ENCODE results near the gene GEMIN7.

GEMIN7 gene

GRCh38 chr19:45090034-45090433 lies 11.0 kb downstream of the GEMIN7 start:
- DNase-seq (ENCODE audit: low read depth in 3 of 3): no peak

DNA sequence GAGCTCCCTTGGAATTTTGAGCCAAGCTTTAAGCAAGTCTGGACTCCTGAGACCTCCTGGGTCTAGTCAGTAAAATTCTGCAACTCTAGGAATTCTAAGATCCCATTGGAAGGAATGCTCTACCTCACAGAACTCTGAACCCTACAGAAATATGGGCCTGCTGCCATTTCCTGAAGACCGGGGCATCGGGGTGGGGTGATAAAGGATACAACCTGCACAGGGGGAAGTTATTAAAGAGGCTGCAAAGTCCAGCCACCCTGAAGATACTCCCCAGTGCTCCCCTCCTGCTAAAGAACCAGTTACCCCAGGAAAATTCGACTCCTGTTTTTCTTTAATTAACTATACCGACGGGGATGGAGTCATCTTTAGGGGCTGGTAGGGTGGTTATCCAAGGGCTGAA lies 11.5 kb downstream of the GEMIN7 start:
- no peak for DNase-seq (ENCODE audit: low read depth in 3 of 3)

DNA sequence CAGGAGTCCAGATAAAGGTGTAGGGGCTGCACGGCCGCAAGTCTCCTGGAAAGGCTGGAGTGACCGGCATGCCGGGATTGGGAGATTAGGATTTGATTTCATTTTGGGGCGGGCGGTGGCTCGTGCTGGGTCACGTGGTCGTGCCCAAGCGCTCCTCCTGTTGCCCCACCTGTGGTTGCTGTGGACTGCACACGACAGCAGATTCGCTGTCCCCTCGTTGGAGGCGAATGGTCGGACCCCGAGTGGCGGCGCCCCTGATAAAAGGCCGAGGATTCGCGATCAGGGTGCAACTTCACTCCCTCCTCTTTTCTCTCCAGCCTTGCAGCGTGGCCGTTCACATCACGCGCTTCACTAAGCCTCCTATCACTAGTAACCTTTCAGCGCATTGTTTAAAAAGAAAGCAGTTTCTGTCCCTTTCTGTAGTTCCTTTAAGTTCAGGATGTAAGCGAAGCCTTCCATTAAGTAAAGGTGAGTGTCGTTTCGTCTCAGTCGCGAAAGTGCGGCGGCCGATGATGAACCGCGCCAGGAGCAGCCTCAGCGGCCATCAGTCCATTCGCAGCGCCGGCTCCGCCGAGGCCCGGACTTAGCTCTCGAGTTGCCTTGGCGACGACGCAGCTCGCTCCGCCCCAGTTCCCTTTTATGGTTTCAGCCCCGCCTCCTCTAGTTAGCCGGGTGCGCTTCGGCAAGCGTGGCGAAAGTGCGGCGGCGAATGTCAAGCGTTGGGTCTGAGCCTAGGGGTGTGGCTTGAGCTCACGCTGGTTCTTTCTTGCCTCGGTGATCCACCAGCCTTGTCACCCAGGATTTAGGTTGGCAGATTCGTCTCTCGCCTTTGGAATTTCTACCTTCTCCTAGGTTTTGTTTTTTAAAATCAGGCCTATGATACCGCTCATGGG lies 12.2 kb downstream of the GEMIN7 start:
- DNase-seq (ENCODE audit: low read depth in 3 of 3): peak; percentile 92 to 96 (median 94)

GRCh38 chr19:45092747-45093678 lies 14.0 kb downstream of the GEMIN7 start, which contains the start of gene PPP1R37:
TSS of gene PPP1R37 (plus strand) at chr19:45093179. CDS start at chr19:45093326, 147 bp downstream.
- DNase-seq (ENCODE audit: low read depth in 3 of 3): peak; percentile 79 to 88 (median 87)

DNA sequence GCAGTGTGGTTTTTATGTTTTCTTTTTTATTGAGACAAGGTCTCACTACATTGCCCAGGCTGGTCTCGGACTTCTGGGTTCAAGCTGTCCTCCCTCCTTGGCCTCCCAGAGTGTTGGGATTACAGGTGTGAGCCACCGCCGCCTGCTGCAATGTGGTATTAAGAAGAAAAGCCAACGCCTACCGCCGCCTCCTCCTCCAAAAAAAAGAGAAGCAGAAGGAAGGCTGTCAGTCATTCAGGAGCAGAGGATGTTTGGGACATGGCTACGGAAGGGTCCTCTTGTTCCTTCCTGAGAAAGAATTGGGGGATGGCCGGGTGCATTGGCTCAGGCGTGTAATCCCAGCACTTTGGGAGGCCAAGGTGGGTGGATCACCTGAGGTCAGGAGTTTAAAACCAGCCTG lies 15.1 kb downstream of the GEMIN7 start:
- no peak for DNase-seq (ENCODE audit: low read depth in 3 of 3)

- DNase-seq (ENCODE audit: low read depth in 3 of 3): no peak
Observed at GRCh38 chr19:45094707-45095106, 15.6 kb downstream of the GEMIN7 start.

GRCh38 chr19:45095496-45096413 lies 16.7 kb downstream of the GEMIN7 start:
- DNase-seq (ENCODE audit: low read depth in 3 of 3): no peak

DNA sequence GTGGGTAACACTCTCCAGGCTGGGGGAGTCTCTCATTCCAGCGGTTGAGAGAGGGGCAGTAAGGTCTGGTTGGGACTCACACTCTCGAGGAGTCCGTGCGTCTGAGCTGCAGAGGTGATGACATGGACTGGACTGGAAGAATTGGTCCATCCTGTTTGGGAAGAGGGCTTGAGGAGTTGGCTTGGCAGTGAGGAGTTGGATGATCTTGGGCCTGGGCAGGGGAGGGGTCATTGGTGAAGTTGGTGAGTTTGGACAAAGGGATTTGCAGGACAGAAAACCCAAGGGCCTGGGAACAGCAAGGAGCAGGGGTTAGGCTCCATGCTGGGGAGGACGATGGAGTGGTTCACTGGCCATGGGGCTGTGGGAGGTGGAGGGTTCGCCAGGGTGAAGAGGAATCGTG lies 17.6 kb downstream of the GEMIN7 start:
- DNase-seq (ENCODE audit: low read depth in 3 of 3): no peak

DNA sequence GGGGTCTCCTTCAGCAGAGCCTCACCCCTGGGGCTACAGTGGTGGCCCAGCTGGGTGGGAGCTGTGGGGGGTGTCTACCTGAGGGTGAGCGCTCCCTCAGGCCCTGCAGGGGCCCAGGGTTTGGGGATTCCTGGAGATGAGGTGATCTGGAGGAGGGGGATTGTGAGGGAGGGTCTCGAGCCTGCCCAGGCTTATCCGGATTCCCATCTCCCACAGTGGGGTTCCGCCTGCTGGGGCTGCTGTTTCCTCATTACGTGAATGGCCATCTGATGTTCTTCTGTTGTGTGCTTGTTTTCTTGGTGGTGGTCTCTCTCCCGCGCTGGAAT lies 18.4 kb downstream of the GEMIN7 start:
- DNase-seq (ENCODE audit: low read depth in 3 of 3): no peak

DNA sequence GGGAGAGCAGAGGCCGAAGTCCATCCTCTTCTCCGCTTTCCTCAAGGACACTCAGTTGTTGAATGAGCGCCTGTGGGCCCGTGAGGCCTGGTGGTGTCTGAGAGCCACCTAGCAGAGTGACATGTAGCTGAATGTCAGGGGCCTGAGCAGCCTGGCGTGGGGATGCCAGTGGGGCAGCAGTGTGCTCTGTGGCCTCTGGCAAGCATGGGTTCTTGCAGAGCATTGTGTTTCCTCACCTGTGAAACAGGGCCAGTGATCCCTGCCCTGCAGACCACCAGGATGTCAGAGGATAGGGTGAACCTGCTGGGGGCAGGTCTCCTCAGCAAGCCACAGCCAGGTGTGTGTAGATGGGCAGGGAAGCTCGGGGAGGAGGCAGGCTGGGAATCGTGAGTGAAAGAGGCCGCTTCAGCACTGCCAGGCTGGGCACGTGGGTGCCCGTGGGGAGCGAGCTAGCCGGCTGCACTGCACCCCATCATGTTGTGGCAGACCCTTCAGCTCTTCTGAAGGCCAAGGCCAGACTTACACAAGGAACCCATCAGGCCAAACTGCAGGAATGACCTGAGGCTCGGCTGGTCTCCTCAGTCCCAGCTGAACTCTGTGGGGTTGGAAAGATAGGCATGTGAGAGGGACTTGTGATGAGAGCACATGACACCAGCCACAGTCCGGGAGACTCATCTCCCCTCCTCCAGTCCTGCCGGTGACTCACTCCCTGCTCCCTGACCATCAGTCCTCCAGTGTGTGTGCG lies 18.9 kb downstream of the GEMIN7 start:
- DNase-seq (ENCODE audit: low read depth in 3 of 3): no peak

DNA sequence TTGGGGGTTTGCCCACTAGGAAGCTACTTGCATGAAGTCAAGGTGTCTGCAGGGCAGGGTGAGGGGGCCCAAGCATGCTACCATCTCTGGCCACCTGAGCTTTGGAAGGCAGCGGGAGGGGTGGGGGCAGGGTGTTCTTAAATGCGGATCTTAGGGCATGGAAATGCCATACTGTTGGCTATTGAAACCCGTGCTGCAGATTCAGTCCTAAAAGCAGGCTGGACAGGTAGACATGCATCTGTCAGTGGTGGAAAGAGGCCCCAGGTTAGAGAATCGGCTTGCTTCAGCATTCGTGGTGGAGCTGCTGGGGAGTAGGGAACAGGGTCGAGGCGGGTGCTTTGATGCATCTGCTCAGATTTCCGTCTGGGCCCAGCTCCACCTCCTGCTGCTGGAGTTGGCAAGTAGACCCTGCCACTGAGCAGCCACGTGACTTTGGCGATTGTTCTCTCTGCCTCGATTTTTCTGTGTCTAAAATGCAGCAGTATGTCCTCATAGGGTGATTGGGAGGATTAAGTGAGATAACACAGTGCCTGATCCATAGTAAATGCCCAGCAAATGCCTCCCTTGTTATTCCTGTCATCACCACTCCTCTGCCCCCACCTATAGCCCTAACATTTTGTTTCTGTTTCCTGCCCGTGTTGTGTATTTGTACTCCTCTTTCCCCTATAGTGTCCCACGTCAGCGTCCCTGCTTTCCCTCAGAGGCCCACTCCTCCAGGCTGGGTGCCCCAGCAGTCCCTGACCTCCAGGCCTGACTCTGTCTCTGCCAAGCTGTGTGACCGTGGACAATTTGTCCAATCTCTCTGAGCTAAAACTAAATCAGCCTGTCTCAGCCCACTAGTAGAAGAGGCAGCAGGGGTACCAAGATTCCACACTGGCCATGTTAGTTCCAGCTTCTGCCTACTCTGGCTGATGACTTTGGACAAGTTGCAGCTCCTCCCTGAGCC lies 19.7 kb downstream of the GEMIN7 start:
- no peak for DNase-seq (ENCODE audit: low read depth in 3 of 3)

- no peak for DNase-seq (ENCODE audit: low read depth in 3 of 3)
Observed at GRCh38 chr19:45099467-45100191, 20.6 kb downstream of the GEMIN7 start.

- DNase-seq (ENCODE audit: low read depth in 3 of 3): no peak
Observed at GRCh38 chr19:45100201-45100600, 21.1 kb downstream of the GEMIN7 start.

- DNase-seq (ENCODE audit: low read depth in 3 of 3): no peak
Observed at GRCh38 chr19:45100846-45101252, 21.8 kb downstream of the GEMIN7 start.

DNA sequence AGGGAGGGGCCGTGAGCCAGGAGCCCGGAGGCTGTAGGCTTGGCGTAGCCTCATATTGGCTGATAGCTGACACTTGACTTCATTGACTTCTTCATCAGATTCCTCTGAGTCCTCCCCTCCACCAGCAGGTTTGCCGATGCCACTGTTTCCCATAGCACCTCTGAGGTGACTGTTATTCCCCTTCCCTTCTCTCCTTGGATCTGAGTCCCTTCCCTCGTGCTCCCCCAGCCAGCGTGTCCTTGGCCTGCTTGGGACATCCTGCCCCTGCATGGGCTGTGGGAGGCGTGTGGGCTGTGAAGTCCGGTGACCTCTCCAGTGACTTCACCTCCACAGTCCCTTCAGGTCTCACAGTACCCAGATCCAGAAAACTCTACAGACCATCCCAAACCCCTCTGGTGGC lies 22.7 kb downstream of the GEMIN7 start:
- no peak for DNase-seq (ENCODE audit: low read depth in 3 of 3)

GRCh38 chr19:45102481-45102880 lies 23.4 kb downstream of the GEMIN7 start:
- DNase-seq (ENCODE audit: low read depth in 3 of 3): no peak

DNA sequence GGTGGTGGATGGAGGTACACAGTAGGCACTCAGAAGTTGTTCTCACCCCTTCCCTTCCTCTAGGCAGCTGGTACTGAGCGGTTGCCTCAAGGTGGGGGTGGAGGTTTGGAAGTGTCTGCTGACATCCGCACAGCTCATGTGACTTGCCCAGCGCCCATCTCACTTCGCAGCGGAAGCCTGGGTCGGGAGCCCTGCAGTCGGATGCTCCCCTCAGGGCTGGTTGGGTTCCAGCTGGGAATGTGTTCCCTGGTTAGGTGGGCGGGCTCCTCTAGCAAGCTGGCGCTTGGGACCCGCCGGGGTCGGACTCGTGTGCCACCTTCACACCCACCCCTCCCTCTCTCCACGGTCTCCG lies 24.1 kb downstream of the GEMIN7 start:
- peak in 1 of 3 donors; percentile 24 for DNase-seq (ENCODE audit: low read depth in 3 of 3)

- DNase-seq (ENCODE audit: low read depth in 3 of 3): no peak
Observed at GRCh38 chr19:45103508-45104319, 24.7 kb downstream of the GEMIN7 start.
